H1 (cell line): ENCODE results near the gene COX19. TPM values are rescaled to one million over a fixed set of nuclear protein-coding genes. Genes with fewer than 3 reads are reported as not detected.

Source experiments
- ATF3 ChIP-seq: IDR thresholded peaks from 2 replicates; pipeline ENCODE4 v1.6.1; 2011; ENCODE audit warnings: low read depth, mild to moderate bottlenecking, low read length; ENCODE audit not compliant: insufficient read depth
- BCL11A ChIP-seq, 2 experiments: IDR thresholded peaks; one replicate each; pipeline ENCODE4 v1.6.1; 2011; ENCODE audit warnings: low read depth in 2 of 2, low read length in 2 of 2, mild to moderate bottlenecking in 2 of 2
- CHD7 ChIP-seq: fragments of 300-600 bp; sonication (generic); IDR thresholded peaks from 2 replicates; pipeline ENCODE4 v1.7.1; 2012; ENCODE audit warnings: low read length, moderate library complexity, mild to moderate bottlenecking, inconsistent platforms; ENCODE audit not compliant: insufficient replicate concordance
- CTCF ChIP-seq, 3 experiments: IDR thresholded peaks; 1 replicate in 2 of 3; 2 replicates in 1 of 3; pipeline versions ENCODE4 v1.5.1 to v1.6.1; 2011; ENCODE audit warnings: low read length in 3 of 3, mild to moderate bottlenecking in 3 of 3, inconsistent platforms in 2 of 3, low read depth in 1 of 3, moderate library complexity in 1 of 3; ENCODE audit not compliant: insufficient read depth in 1 of 3; ENCODE audit errors: control extremely low read depth in 1 of 3
- POLR2AphosphoS5 ChIP-seq: IDR thresholded peaks from 2 replicates; pipeline ENCODE4 v1.6.1; 2011; ENCODE audit warnings: low read depth, low read length
- SAP30 ChIP-seq: fragments of 300-600 bp; sonication (generic); IDR thresholded peaks from 2 replicates; pipeline ENCODE4 v1.7.1; 2012; ENCODE audit warnings: low read length, moderate library complexity, mild to moderate bottlenecking, inconsistent platforms; ENCODE audit not compliant: insufficient read depth, insufficient replicate concordance
- polyA plus RNA-seq, 7 experiments: library from polyadenylated mRNA; depleted of rRNA in 3 of 7; stranded (reverse) in 5 of 7; unstranded in 2 of 7; fragments of >200 nt in 5 of 7; fragments of 200-250 nt in 2 of 7; gene quantifications; 1 replicate in 5 of 7; 2 replicates in 1 of 7; 4 replicates in 1 of 7; pipeline versions ENCODE4 v1.2.1 to v1.2.3, GENCODE V29; 2011 to 2013; ENCODE audit warnings: missing spikeins in 2 of 7, mixed read lengths in 2 of 7
- total RNA-seq: library from RNA; stranded (reverse); fragmentation: NEBNext Ultra II Directional; extraction: Animal tissue kit (Norgen Biotek cat#: 25700); gene quantifications from 2 replicates; pipeline ENCODE4 v1.2.1, GENCODE V29; 2021

COX19 gene
- total and polyA plus RNA-seq, 2 of the 8 experiments (the other 6 are each of a cell fraction or from before 2014, with no cell fraction given), result 3.9 to 7.9 TPM

DNA sequence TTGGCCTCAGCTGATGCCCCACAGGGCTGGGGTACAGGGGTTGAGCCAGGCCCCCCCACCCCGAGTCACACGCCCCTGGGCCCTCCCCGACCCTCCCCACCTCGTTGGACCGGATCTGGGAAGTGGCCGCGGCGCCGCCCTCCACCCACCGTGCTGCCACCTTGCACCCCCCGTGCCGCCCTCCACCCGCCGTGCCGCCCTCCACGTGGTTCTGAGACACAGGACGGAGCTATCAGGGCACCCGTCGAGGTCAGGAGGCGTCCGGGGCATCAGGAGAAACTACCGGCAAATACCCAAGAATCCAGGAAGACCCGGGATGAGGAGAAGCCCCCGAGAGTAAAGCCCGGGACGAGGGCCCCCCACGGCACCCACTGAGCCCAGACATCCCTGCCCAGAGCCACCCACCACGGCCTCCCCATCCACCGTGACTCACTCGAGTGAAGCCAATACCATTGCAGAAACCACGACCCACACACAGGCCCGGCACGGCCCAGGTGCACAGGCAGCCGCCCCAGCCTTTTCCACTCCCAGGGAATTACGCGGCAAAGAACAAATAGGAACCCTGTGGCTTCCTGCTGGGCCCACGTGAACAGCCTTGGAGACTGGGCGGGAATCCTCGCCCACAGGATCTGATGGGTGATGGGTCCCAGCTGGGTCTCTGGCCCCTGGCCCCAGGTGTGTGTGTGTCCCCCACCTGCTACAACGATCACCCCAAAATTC is 54.8 kb downstream of the COX19 start (continued):
- TF ChIP-seq CHD7, result no peak
- no peak for TF ChIP-seq SAP30
- no peak for TF ChIP-seq POLR2AphosphoS5
- TF ChIP-seq BCL11A (IDR thresholded peaks at IDR 0.05; ENCODE audit: low read depth in 2 of 2, low read length in 2 of 2), result no peak
- no peak for TF ChIP-seq ATF3
- TF ChIP-seq CTCF (IDR thresholded peaks at IDR 0.05; ENCODE audit: control extremely low read depth in 1 of 3, insufficient read depth in 1 of 3, low read depth in 1 of 3, low read length in 3 of 3), result no peak
